GM19397 (cell line): ENCODE data around the gene PAPPA.

Experiments
- ATAC-seq: cut with Tn5 transposase; IDR thresholded peaks from one replicate; pipeline ENCODE4 v1.9.1; 2021; ENCODE audit warnings: mild to moderate bottlenecking, moderate library complexity; ENCODE audit not compliant: unreplicated experiment

Gene PAPPA

GRCh38 chr9:116152390-116152789 is 1.2 kb upstream of the PAPPA start:
- ATAC-seq, result no peak

GRCh38 chr9:116152941-116153764 is 438 bp upstream of the PAPPA start:
- no peak for ATAC-seq

GRCh38 chr9:116154334-116154975 is 864 bp downstream of the PAPPA start:
- no peak for ATAC-seq

- no peak for ATAC-seq
Observed at GRCh38 chr9:116154976-116155697, 1.5 kb downstream of the PAPPA start.

- ATAC-seq, result no peak
Observed at GRCh38 chr9:116155698-116156039, 2.1 kb downstream of the PAPPA start.

- ATAC-seq, result no peak
Observed at GRCh38 chr9:116156621-116157314, 3.2 kb downstream of the PAPPA start.

GRCh38 chr9:116157436-116158138 is 4.0 kb downstream of the PAPPA start:
- ATAC-seq, result no peak

- ATAC-seq, result no peak
Observed at GRCh38 chr9:116160676-116161571, 7.3 kb downstream of the PAPPA start.

- no peak for ATAC-seq
Observed at GRCh38 chr9:116162241-116162781, 8.7 kb downstream of the PAPPA start.

GRCh38 chr9:116163293-116164055 is 9.9 kb downstream of the PAPPA start:
- ATAC-seq, result no peak

GRCh38 chr9:116165912-116166311 is 12.3 kb downstream of the PAPPA start:
- ATAC-seq, result no peak

- no peak for ATAC-seq
Observed at GRCh38 chr9:116166713-116167112, 13.1 kb downstream of the PAPPA start.

GRCh38 chr9:116168231-116168630 is 14.6 kb downstream of the PAPPA start:
- ATAC-seq, result no peak

- no peak for ATAC-seq
Observed at GRCh38 chr9:116172216-116172615, 18.6 kb downstream of the PAPPA start.

- no peak for ATAC-seq
Observed at GRCh38 chr9:116174347-116174746, 20.8 kb downstream of the PAPPA start.

GRCh38 chr9:116175614-116176013 is 22.0 kb downstream of the PAPPA start:
- ATAC-seq, result no peak

- no peak for ATAC-seq
Observed at GRCh38 chr9:116178481-116179211, 25.1 kb downstream of the PAPPA start.

GRCh38 chr9:116179568-116179967 is 26.0 kb downstream of the PAPPA start:
- ATAC-seq, result no peak
